ENCODE data around the gene IZUMO3.
"Not testable (repeated sequence)": the region's sequence is repeated elsewhere in the genome, so short reads cannot be mapped to it uniquely, and the experiment has no call there.

Gene IZUMO3

DNA sequence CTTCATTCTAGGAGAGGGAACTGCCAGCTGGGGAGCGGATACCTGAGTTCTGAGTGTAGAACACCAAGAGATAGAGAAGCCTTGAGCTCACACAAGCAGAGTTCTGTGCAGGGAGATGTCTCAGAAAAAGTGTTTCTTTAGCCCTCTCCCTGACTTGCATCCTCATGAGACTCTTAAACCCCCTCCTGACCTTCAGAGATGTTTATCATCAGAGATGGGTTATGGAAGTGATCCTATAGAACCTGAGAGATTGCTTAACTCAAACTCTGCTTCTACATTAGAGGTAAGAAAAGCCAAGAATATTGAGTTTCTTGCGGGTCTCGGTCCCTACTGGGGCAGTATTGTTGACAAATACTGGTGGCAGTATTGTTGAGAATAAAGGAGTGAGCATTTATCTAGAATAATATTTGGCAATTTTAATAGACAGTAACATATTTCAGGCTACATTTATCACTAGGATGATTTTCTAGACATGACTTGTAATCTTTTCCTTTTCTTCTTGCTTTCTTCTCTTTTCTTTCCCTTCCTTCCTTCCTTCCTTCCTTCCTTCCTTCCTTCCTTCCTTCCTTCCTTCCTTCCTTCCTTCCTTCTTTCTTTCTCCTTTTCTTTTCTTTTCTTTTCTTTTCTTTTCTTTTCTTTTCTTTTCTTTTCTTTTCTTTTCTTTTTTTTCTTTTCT lies at the start of gene IZUMO3:
Gene IZUMO3, minus strand, starts transcription at position 51 of the 676 bp plus-strand sequence. CDS start 248 bp downstream, outside the sequence.
- no peak for DNase-seq

- DNase-seq: no peak
Measured at GRCh38 chr9:24594234-24594850, 48.6 kb upstream of the IZUMO3 start.

DNA sequence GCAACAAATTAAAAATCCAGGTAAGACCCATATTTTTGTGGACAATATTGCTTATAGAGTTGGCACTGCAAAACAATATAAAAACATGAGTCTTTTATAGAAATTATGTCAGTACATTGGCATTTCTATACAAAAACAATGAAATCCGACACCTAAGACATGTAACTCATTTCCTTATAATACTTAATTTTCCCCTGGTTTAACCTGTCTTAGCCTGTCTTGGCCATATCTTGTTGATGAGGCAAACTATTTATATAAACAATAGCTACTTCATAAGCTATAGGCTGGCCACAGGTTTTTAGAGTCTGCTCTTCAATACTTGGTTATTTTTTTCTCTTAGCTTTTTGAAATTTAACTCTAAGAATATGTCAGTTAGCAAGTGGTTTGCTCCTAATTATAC lies 44.7 kb upstream of the IZUMO3 start:
- no peak for DNase-seq

- DNase-seq: no peak
Measured at GRCh38 chr9:24587883-24588282, 42.2 kb upstream of the IZUMO3 start.

DNA sequence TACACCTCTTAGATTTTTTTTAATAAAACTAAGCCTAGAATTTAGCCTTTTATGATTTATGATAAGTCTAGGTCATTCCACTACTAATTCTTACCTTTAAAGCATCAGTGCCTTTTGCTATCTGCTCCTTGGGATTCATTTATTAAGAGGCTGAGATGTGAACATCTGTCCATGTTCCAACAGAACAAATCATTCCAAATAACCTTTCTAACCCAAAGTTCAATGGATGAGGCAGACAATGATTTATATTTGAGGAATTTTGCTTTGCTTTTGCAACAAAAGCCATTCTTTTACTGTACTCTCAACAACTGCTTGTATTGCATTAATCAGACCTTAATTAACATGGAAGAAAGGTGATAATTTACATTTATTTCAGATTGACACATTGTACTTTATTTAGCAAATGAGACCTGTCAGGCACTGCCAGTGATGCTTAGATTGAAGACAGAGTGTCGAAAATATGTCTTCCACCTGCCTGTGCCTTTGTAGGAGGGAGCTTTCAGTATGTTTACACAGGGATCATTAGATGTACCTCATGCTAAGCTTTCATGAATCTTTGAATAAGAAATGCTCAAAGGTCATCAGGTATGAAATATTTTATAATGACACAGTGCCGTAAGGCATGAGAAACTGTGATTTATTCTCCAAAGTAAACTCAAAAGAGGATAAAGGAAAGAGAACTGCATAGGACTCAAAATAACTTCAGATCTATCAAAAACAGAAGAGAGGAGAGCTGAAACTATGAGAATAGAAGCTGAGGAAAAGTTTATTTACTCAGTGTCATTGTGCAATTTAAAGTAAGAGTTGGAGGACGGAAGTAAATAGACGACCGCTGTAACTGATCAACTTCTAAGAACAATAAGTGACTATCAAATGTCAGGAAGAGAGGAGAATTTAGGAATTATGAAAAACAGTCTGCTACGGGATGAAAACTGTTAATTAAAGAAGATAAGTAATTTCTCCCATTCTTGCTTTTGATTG lies 36.7 kb upstream of the IZUMO3 start:
- no peak for DNase-seq

- not testable (repeated sequence) for DNase-seq
Measured at GRCh38 chr9:24580005-24580404, 34.3 kb upstream of the IZUMO3 start.

DNA sequence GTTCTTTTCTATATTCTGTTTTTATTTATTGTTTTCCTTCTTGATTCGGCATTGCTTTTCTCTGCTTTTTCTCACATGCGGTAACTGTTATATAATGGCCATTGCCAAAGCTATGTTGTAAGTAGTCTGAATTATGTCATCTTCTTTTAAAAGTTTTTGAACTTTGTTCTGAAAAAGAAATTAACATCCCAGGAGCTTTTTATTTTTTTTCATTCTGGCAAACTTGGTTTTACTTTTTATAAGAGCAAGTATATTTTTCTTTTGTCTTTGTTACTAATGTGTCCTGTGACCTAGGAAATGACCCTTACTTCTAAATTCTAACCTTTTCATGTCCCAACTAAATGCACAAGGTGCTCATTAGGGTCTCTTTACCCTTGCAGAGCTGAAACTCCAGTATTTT lies 26.7 kb upstream of the IZUMO3 start:
- DNase-seq: no peak

GRCh38 chr9:24561957-24562356 lies 16.3 kb upstream of the IZUMO3 start:
- no peak for DNase-seq

- DNase-seq: no peak
Measured at GRCh38 chr9:24553183-24553552, 7.5 kb upstream of the IZUMO3 start.

GRCh38 chr9:24552526-24553182 lies 7.0 kb upstream of the IZUMO3 start:
- DNase-seq: no peak

GRCh38 chr9:24545285-24545684 lies 412 bp downstream of the IZUMO3 start:
- no peak for DNase-seq

DNA sequence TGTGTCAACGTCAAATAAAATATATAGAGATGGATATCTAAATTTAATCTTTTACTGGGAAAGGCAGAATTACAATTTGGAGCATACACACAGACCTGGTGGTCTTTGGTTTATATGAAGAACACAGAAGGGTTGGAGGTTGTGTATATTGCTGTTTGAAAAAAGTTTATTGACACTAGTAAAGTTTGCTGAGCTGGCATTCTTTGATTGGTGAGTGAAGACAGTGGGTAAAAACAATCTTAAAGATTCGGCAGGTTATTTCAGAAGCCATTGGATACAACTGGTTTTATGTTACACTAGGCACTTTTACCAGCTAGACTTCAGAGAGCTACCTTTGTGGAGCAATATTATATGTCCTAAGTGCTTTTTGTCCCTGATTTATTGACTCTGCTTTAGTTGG lies 27.2 kb downstream of the IZUMO3 start:
- no peak for DNase-seq

DNA sequence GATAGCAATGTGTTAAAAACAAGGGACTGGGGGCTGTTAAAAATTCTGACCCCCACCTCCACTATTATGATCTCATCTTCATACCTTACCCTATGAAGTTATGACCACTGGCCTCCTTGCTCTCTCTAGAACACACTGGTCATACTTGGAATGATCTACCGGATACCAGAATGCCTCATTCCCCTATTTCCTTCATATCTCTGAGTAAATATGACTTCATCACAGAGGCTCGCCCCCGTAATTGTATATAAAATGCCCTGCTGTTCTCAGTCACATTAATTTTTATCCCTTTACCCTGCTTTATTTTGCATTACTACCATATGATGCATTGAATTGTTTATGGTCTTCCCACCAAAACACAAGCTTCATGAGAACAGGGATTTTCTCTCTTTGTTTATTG lies 29.2 kb downstream of the IZUMO3 start:
- DNase-seq: no peak

GRCh38 chr9:24509850-24510249 lies 35.8 kb downstream of the IZUMO3 start:
- no peak for DNase-seq

GRCh38 chr9:24504521-24504920 lies 41.2 kb downstream of the IZUMO3 start:
- no peak for DNase-seq

- no peak for DNase-seq
Measured at GRCh38 chr9:24502206-24502937, 43.3 kb downstream of the IZUMO3 start.

DNA sequence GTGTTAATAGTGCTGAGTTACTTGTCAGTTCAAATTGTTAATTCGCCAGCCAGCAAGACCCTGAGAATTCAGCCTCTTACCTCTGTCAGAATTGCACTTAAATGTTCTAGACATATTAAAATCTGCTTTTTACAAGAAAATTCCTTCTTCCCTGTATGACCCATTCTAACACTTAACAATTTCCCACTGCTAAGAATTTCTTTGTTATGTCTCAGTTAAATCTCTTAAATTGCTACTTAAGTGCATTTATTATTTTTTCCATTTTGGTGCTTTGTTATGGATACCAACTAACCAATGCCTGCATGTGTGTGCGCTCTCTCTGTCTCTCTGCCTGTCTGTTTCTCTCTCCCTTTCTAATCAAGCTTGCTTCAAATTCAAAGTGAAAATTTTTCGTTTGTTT lies 44.9 kb downstream of the IZUMO3 start:
- no peak for DNase-seq

- no peak for DNase-seq
Measured at GRCh38 chr9:24498632-24499031, 47.1 kb downstream of the IZUMO3 start.

GRCh38 chr9:24497671-24498070 lies 48.0 kb downstream of the IZUMO3 start:
- DNase-seq: no peak
